ENCODE data around the gene CTBP2. TPM values are rescaled to one million over a fixed set of nuclear protein-coding genes. Genes with fewer than 3 reads are reported as not detected.

The CTBP2 gene
- total RNA-seq, 1 experiment from 2014 or later: 125 TPM

- no peak for ATAC-seq
- POLR2A ChIA-PET: no interaction called here
Measured at GRCh38 chr10:125087191-125087896, 73.0 kb downstream of the CTBP2 start.

GRCh38 chr10:125086691-125087090 is 73.7 kb downstream of the CTBP2 start:
- ATAC-seq: no peak
- H3K27me3 ChIP-seq (ENCODE audit: control insufficient read depth, insufficient read depth, low read length): no peaks in the 10 kb centered on the region
- intact Hi-C loops (cut with micrococcal nuclease; ENCODE audit: unreplicated experiment): loop anchor here (10.0 kb wide), 1 partner anchor 68 kb away; no protein-coding TSS in a partner anchor
- ChIA-PET CTCF (no interaction called here), POLR2A (no interaction called here)
- peaks cover 34% of the 10 kb centered on the region for H3K4me1 ChIP-seq (ENCODE audit: control insufficient read depth, insufficient read depth, low read length)
- in situ Hi-C loops (cut with HindIII; ENCODE audit: low pct_unique_long_range_greater_than_20kb, low sequenced_read_pairs): no loop called here
- no peak for DNase-seq (ENCODE audit: low read depth, low spot score)
- H3K36me3 ChIP-seq (ENCODE audit: control insufficient read depth, insufficient read depth, low read length): 0 out of 2 replicates have a peak, but pooled peaks cover 2% of the 10 kb centered on the region
- H3K4me3 ChIP-seq (ENCODE audit: low read depth in 2 of 2, low read length in 2 of 2): no peak overlapping the region
- BruUV-seq (replicated peaks): no TSS peak
- TF ChIP-seq CTCF (IDR thresholded peaks at IDR 0.05) (no peak), POLR2AphosphoS5 (IDR thresholded peaks at IDR 0.05; ENCODE audit: low read depth, low read length) (no peak), REST (IDR thresholded peaks at IDR 0.05; ENCODE audit: insufficient read depth in 1 of 2, low read depth in 2 of 2, low read length in 1 of 2) (no peak), SIN3A (IDR thresholded peaks at IDR 0.05; ENCODE audit: borderline replicate concordance, insufficient read depth, low read depth, low read length) (no peak), TCF7L2 (IDR thresholded peaks at IDR 0.05; ENCODE audit: low read depth, low read length) (no peak)
- H3K9me3 ChIP-seq (ENCODE audit: control insufficient read depth, insufficient read depth, low read depth, low read length): no peaks in the 10 kb centered on the region
- H3K27ac ChIP-seq (ENCODE audit: low read length): no peak overlapping the region

More at GRCh38 chr10:125087191-125087896, 73.0 kb downstream of the CTBP2 start:
- Histone ChIP-seq H3K4me1 (ENCODE audit: control insufficient read depth, insufficient read depth, low read length) (peaks cover 34% of the 10 kb centered on the region), H3K27ac (ENCODE audit: low read length) (no peak overlapping the region), H3K36me3 (ENCODE audit: control insufficient read depth, insufficient read depth, low read length) (0 out of 2 replicates have a peak, but pooled peaks cover 2% of the 10 kb centered on the region), H3K27me3 (ENCODE audit: control insufficient read depth, insufficient read depth, low read length) (no peaks in the 10 kb centered on the region), H3K4me3 (ENCODE audit: low read depth in 2 of 2, low read length in 2 of 2) (no peak overlapping the region), H3K9me3 (ENCODE audit: control insufficient read depth, insufficient read depth, low read depth, low read length) (no peaks in the 10 kb centered on the region)
- DNase-seq (ENCODE audit: low read depth, low spot score): no peak
- CTCF ChIA-PET: no interaction called here
- intact Hi-C loops (cut with micrococcal nuclease; ENCODE audit: unreplicated experiment) (loop anchor here (10.0 kb wide), 1 partner anchor 67 kb away; no protein-coding TSS in a partner anchor), in situ Hi-C loops (cut with HindIII; ENCODE audit: low pct_unique_long_range_greater_than_20kb, low sequenced_read_pairs) (no loop called here)
- TF ChIP-seq TCF7L2 (IDR thresholded peaks at IDR 0.05; ENCODE audit: low read depth, low read length): no peak
- TF ChIP-seq SIN3A (IDR thresholded peaks at IDR 0.05; ENCODE audit: borderline replicate concordance, insufficient read depth, low read depth, low read length): no peak
- TF ChIP-seq REST (IDR thresholded peaks at IDR 0.05; ENCODE audit: insufficient read depth in 1 of 2, low read depth in 2 of 2, low read length in 1 of 2): no peak
- no peak for TF ChIP-seq POLR2AphosphoS5 (IDR thresholded peaks at IDR 0.05; ENCODE audit: low read depth, low read length)
- TF ChIP-seq CTCF (IDR thresholded peaks at IDR 0.05): no peak
- no TSS peak for BruUV-seq (replicated peaks)

All from Panc1 (cell line).